GM21367 (cell line): Measurements from ENCODE around the gene SERPINH1.

Source experiments
- ATAC-seq: cut with Tn5 transposase; IDR thresholded peaks from one replicate; pipeline ENCODE4 v1.9.1; 2021; ENCODE audit not compliant: unreplicated experiment

Gene SERPINH1

GRCh38 chr11:75532200-75533048 is 29.6 kb upstream of the SERPINH1 start:
- no peak for ATAC-seq

GRCh38 chr11:75533896-75534258 is 28.2 kb upstream of the SERPINH1 start:
- ATAC-seq, result no peak

GRCh38 chr11:75534259-75535069 is 27.6 kb upstream of the SERPINH1 start:
- ATAC-seq, result no peak

- ATAC-seq, result no peak
Measured at GRCh38 chr11:75535071-75535470, 27.0 kb upstream of the SERPINH1 start.

- peak; percentile 58 for ATAC-seq
Measured at GRCh38 chr11:75536786-75537641, 25.0 kb upstream of the SERPINH1 start.

- no peak for ATAC-seq
Measured at GRCh38 chr11:75537740-75538139, 24.3 kb upstream of the SERPINH1 start.

- ATAC-seq, result no peak
Measured at GRCh38 chr11:75538150-75538942, 23.7 kb upstream of the SERPINH1 start.

- ATAC-seq, result no peak
Measured at GRCh38 chr11:75539459-75540334, 22.4 kb upstream of the SERPINH1 start.

- ATAC-seq, result no peak
Measured at GRCh38 chr11:75541193-75542087, 20.6 kb upstream of the SERPINH1 start.

GRCh38 chr11:75542088-75542438 is 20.0 kb upstream of the SERPINH1 start:
- ATAC-seq, result no peak

- ATAC-seq, result no peak
Measured at GRCh38 chr11:75543806-75544205, 18.2 kb upstream of the SERPINH1 start.

GRCh38 chr11:75547177-75547576 is 14.9 kb upstream of the SERPINH1 start:
- no peak for ATAC-seq

GRCh38 chr11:75547617-75548058 is 14.4 kb upstream of the SERPINH1 start:
- no peak for ATAC-seq

GRCh38 chr11:75548595-75549272 is 13.3 kb upstream of the SERPINH1 start:
- no peak for ATAC-seq

- ATAC-seq, result no peak
Measured at GRCh38 chr11:75549370-75549958, 12.6 kb upstream of the SERPINH1 start.

GRCh38 chr11:75553182-75553581 is 8.9 kb upstream of the SERPINH1 start:
- no peak for ATAC-seq

- no peak for ATAC-seq
Measured at GRCh38 chr11:75553889-75554257, 8.2 kb upstream of the SERPINH1 start.
